Psoas muscle (tissue), 8 donors: ENCODE measurements around the gene PEPD. TPM values are rescaled to one million over a fixed set of nuclear protein-coding genes. Genes with fewer than 3 reads are reported as not detected.

ENCODE experiments used
- ATAC-seq, 4 donors: fragments of 200-7000 bp; cut with Tn5 transposase; one replicate each; pipeline ENCODE4 v1.9.1; 2020; ENCODE audit warnings: moderate library complexity in 3 of 4, mild to moderate bottlenecking in 2 of 4
- DNase-seq, 2 donors: peaks; one replicate each; pipeline ENCODE4 v3.0.0-alpha.2; 2020
- H3K27ac ChIP-seq: fragments of 200-600 bp; one replicate; pipeline ENCODE4 v1.8.0; 2022
- H3K27me3 ChIP-seq, 3 donors: fragments of 200-600 bp in 1 of 3; one replicate each; pipeline versions ENCODE4 v1.6.1 to v1.8.0; 2013 to 2022; ENCODE audit warnings: low read length in 2 of 3, mild to moderate bottlenecking in 2 of 3, moderate library complexity in 1 of 3; ENCODE audit not compliant: insufficient read depth in 3 of 3
- H3K36me3 ChIP-seq, 2 donors: fragments of 200-600 bp in 1 of 2; one replicate each; pipeline versions ENCODE4 v1.6.1 to v1.8.0; 2013 to 2022; ENCODE audit warnings: low read depth in 1 of 2, mild to moderate bottlenecking in 1 of 2, moderate library complexity in 1 of 2; ENCODE audit not compliant: insufficient read depth in 1 of 2
- H3K4me1 ChIP-seq: fragments of 200-600 bp; one replicate; pipeline ENCODE4 v1.8.0; 2022
- H3K4me3 ChIP-seq: fragments of 200-600 bp; one replicate; pipeline ENCODE4 v1.8.0; 2022; ENCODE audit warnings: mild to moderate bottlenecking
- H3K9me3 ChIP-seq: fragments of 200-600 bp; one replicate; pipeline ENCODE4 v1.8.0; 2022
- CTCF ChIP-seq: fragments of 200-600 bp; IDR thresholded peaks from one replicate; pipeline ENCODE4 v1.8.0; 2022; ENCODE audit warnings: antibody characterized with exemption
- WGBS, 3 donors: extraction: QIAGEN DNeasy Blood & Tissue Kit; methylation state at CpG; one replicate each; pipeline versions ENCODE4 v1.1.6 to v1.1.7; 2013; 5-methylcytosine and 5-hydroxymethylcytosine counted together
- intact Hi-C, 2 donors: fragments of 100-400 bp; cut with DNase I; formaldehyde crosslinking; loops; one replicate each; pipeline versions ENCODE4 v1.11.0 to v1.14.2; 2022
- polyA plus RNA-seq, 3 donors: library from polyadenylated mRNA; stranded (reverse); fragments of 200-250 nt; gene quantifications; one replicate each; pipeline ENCODE4 v1.2.3, GENCODE V29; 2013
- total RNA-seq, 4 donors: library from RNA; stranded (reverse); fragmentation: NEBNext Ultra II Directional in 2 of 4; extraction: Animal tissue kit (Norgen Biotek cat#: 25700) in 2 of 4; gene quantifications; one replicate each; pipeline versions ENCODE4 v1.2.1 to v1.2.4, GENCODE V29; 2021 to 2023
- donor health status: healthy with polysubstance abuse.
- donor health status: DM: no; HTN: no; CAD: no; lungs with moderate emphysema.
- donor health status: Bipolar disorder and iron deficiency.
- donor health status: healthy.
- donor health status: DM: yes; HTN: yes; CAD: no.
- donor health status: DM: no; HTN: no; CAD: no.
- donor health status: DM: no; HTN: no; CAD: no.
- donor health status: DM: yes; HTN: yes; CAD: no.

PEPD gene
- total and polyA plus RNA-seq, 7 donors: 26.3 to 40.2 (median 35.1) TPM

GRCh38 chr19:33437393-33437820 is 84.2 kb downstream of the PEPD start:
- ATAC-seq (no peak), DNase-seq (no peak)
- Histone ChIP-seq H3K27ac (no peak overlapping the region), H3K4me3 (no peak overlapping the region), H3K4me1 (peaks cover 3% of the 10 kb centered on the region), H3K36me3 (peaks cover 0 to 4% of the 10 kb centered on the region in 2 donors), H3K9me3 (no peaks in the 10 kb centered on the region), H3K27me3 (peaks cover 0 to 2% (median 0%) of the 10 kb centered on the region in 3 donors)
- WGBS, 3 donors: 52 to 60% (median 54%) methylated on average over 11 of the region's 11 CpGs
- intact Hi-C loops: no loop called here
- TF ChIP-seq CTCF: no peak

- Histone ChIP-seq H3K4me3 (no peak overlapping the region), H3K9me3 (no peaks in the 10 kb centered on the region), H3K27me3 (peaks cover 0 to 2% (median 0%) of the 10 kb centered on the region in 3 donors), H3K36me3 (peaks cover 0 to 4% of the 10 kb centered on the region in 2 donors), H3K4me1 (peaks cover 3% of the 10 kb centered on the region), H3K27ac (no peak overlapping the region)
- WGBS, 3 donors: 88 to 91% (median 89%) methylated on average over 22 of the region's 22 CpGs
- DNase-seq (peak in 1 of 2 donors; percentile 39), ATAC-seq (no peak)
- no peak for TF ChIP-seq CTCF
- intact Hi-C loops: no loop called here
Measured at GRCh38 chr19:33436360-33437345, 84.9 kb downstream of the PEPD start.

GRCh38 chr19:33435706-33436359 is 85.8 kb downstream of the PEPD start:
- Histone ChIP-seq H3K36me3 (peaks cover 0 to 4% of the 10 kb centered on the region in 2 donors), H3K4me3 (no peak overlapping the region), H3K27me3 (peaks cover 0 to 2% (median 0%) of the 10 kb centered on the region in 3 donors), H3K9me3 (no peaks in the 10 kb centered on the region), H3K4me1 (peaks cover 3% of the 10 kb centered on the region), H3K27ac (no peak overlapping the region)
- no peak for DNase-seq
- 89 to 93% (median 90%) methylated on average over 11 of the region's 11 CpGs for WGBS, 3 donors
- no peak for ATAC-seq
- no peak for TF ChIP-seq CTCF
- intact Hi-C loops: no loop called here

GRCh38 chr19:33434886-33435705 is 86.5 kb downstream of the PEPD start:
- DNase-seq (peak in 1 of 2 donors; percentile 38), ATAC-seq (no peak)
- Histone ChIP-seq H3K9me3 (no peaks in the 10 kb centered on the region), H3K27ac (no peak overlapping the region), H3K27me3 (peaks cover 0 to 2% (median 0%) of the 10 kb centered on the region in 3 donors), H3K4me3 (no peak overlapping the region), H3K36me3 (peaks cover 0 to 4% of the 10 kb centered on the region in 2 donors), H3K4me1 (peaks cover 3% of the 10 kb centered on the region)
- 77 to 84% (median 81%) methylated on average over 26 to 28 of the region's 28 CpGs for WGBS, 3 donors
- TF ChIP-seq CTCF: no peak
- intact Hi-C loops: loop anchor here in 1 of 2 donors (5.0 kb wide), 1 partner anchor 337 kb away; no protein-coding TSS in a partner anchor
